GM12874 (cell line): ENCODE data around the gene FAM168B.

Experiments used
- TF ChIP-seq, protein P1 (sequence below): IDR thresholded peaks from 2 replicates; pipeline ENCODE4 v1.5.1; 2011; ENCODE audit warnings: low read depth, mild to moderate bottlenecking, control low read depth, low read length, moderate library complexity; ENCODE audit not compliant: insufficient read depth

The FAM168B gene

GRCh38 chr2:131125195-131125757, 32.0 kb upstream of the FAM168B start:
- TF ChIP-seq, protein P1, sequence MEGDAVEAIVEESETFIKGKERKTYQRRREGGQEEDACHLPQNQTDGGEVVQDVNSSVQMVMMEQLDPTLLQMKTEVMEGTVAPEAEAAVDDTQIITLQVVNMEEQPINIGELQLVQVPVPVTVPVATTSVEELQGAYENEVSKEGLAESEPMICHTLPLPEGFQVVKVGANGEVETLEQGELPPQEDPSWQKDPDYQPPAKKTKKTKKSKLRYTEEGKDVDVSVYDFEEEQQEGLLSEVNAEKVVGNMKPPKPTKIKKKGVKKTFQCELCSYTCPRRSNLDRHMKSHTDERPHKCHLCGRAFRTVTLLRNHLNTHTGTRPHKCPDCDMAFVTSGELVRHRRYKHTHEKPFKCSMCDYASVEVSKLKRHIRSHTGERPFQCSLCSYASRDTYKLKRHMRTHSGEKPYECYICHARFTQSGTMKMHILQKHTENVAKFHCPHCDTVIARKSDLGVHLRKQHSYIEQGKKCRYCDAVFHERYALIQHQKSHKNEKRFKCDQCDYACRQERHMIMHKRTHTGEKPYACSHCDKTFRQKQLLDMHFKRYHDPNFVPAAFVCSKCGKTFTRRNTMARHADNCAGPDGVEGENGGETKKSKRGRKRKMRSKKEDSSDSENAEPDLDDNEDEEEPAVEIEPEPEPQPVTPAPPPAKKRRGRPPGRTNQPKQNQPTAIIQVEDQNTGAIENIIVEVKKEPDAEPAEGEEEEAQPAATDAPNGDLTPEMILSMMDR = no peak

DNA sequence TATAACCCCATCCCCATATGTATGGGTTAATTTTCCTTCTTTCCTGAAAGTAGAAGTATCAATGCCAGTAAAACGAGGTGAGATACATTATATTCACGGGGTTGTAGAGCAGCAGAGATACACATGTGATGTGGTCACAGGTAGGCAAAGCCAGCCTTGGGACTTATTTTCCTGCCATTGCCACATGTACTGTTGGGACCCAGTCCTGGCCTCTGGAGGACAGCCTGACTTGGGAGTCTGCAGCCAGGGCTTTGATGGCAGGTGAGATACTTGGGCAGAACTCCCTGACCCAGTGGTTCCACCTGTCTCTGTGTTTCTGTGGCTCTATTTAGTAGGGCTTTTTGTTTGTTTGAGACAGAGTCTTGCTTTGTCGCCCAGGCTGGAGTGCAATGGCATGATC, 29.9 kb upstream of the FAM168B start:
- TF ChIP-seq, protein P1 = no peak

DNA sequence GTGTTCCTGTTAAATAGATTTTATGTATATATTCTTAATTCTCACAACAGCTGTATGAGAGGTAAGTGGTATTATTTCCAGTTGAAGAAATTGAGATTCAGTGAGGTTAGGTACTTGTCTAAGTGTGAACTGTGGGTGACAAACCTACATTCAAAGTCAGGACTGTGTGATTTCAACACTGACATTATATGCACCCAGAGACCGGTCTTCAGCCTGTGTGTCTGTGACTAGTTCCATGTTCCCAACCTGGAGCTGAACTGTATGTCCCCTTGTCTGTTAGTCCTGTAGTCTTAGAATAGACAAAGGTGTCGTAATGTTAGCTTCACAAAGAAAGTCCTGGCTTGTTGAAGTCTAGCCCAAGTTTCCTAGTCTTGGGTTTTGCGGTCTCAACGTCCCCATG, 29.2 kb upstream of the FAM168B start:
- TF ChIP-seq, protein P1 = no peak

GRCh38 chr2:131121464-131121863, 28.2 kb upstream of the FAM168B start:
- TF ChIP-seq, protein P1 = no peak

- TF ChIP-seq, protein P1 = no peak
These were observed 27.6 kb upstream of the FAM168B start for GRCh38 chr2:131120815-131121317.

DNA sequence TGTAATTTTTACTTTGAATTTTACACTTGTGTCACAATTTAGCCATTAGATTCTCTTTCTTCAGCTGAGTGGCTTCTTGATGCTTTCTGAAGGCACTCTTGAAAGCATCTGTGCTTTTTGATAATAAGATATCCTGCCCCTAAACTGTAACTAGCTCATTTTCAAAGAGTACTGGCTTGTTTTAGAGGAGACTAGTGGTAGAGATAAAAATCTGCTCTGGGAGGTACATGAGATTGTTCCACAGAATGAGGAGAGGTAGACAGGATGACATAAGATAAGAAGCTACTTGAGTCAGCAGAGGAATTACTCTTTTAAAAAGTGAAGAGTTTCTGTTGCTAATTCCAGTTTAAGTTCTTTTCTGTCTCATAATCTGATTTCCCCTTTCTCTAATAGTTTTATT, 22.5 kb upstream of the FAM168B start:
- TF ChIP-seq, protein P1 = no peak

DNA sequence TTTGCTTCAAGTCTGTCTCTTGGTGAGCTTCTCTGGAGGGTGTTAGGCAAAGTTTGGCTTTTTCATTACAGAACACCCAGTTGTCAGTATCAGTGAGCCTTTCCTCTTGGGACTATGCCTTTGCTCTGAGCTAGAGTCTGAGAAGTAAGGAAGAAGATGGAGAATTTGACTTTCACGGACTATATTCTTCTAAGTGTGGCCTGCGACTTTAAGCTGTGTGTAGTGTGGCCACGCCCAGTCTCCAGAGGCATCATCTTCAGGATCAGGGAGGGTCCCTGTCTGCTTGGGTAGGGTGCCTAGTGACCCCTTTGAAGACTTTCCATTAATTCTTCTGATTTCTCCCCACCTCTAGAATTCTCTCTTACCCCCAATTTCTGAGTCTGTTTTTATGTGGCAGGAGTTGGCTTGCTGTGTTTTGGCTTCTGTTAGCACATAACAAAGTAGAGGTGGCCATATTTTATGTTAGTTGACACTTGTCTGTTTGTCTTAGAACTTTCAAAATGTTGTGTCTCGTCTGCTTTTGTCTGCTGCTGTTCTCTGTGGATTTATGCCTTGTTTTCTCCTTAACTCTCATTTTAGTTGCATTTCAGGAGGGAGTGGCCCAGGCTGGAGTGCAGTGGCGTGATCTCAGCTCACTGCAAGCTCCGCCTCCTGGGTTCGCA, 20.4 kb upstream of the FAM168B start:
- TF ChIP-seq, protein P1 = no peak
